Erythroblast (primary cell): Measurements from ENCODE around the gene REPIN1.

Experiments used
- GATA1 ChIP-seq: IDR thresholded peaks from 2 replicates; pipeline ENCODE4 v1.6.1; 2011; ENCODE audit warnings: low read depth, mild to moderate bottlenecking, control low read depth, low read length, moderate library complexity
- POLR2A ChIP-seq: IDR thresholded peaks from 2 replicates; pipeline ENCODE4 v1.6.1; 2011; ENCODE audit warnings: mild to moderate bottlenecking, low read length

DNA sequence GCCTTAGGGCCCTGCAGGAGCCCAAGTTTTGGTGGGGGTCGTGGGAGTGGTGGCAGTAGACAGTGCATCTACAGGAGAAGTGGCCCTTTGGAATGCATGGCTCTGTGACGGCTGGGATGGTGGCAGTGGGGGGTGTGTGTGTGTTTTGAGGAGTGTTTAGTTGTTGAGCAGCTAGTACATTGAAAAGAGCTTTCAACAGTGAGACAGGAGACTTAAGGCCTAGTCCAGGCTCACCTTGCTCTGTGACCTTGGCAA, 37.6 kb downstream of the REPIN1 start:
- TF ChIP-seq POLR2A: no peak
- no peak for TF ChIP-seq GATA1
